Fibroblast of mammary gland (primary cell): ENCODE measurements around the gene CEBPE.
A peak's percentile ranks its signal among the peaks of the same experiment; 100 is the strongest.
"Not testable (repeated sequence)": the region's sequence is repeated elsewhere in the genome, so short reads cannot be mapped to it uniquely, and the experiment has no call there.

Experiments used
- DNase-seq: peaks from one replicate; pipeline ENCODE4 v3.0.0-alpha.2; 2010; ENCODE audit warnings: low read depth
- H3K4me3 ChIP-seq: 2 replicates; pipeline ENCODE4 v1.5.1; 2011; ENCODE audit warnings: low read depth, mild to moderate bottlenecking, low read length, moderate library complexity; ENCODE audit not compliant: control insufficient read depth
- TF ChIP-seq, protein P1 (sequence below): conservative IDR thresholded peaks from 2 replicates; pipeline ENCODE4 v1.5.1; 2011; ENCODE audit warnings: low read depth, low read length, inconsistent platforms; ENCODE audit not compliant: control insufficient read depth, insufficient read depth

The CEBPE gene

DNA sequence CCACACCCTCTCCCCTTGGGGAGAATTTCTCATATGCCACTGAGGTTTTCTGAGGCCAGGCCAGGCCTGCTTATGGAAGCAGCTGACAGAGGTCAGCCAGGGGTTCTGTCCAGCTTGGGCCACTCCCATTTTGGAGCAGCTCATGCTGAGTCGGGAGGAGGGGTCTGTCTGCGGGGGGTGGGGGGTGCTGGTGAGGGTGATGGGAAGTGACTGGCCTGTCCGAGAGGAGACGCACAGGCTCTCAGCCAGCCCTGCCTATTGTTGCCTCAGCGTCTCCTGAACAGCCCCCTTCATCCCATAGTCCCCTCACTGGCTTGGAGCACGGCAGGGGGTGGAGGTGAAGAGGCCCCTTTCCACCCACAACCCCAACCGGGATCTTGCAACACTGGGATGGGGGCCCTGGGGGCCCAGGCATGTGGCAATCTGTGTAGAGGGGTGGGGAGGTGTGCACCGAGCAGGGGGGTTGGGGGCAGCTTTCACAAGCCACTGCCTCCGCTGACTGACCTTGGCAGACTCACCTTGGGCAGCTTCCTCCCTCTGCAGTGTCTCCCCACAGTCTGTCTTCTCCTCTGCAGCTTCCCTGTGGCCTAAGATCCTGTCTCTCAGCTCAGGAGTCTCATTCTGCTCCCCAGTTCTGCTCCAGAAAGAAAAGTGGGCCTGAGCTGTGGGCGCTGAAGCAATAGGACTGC is 5.5 kb downstream of the CEBPE start:
- no peak overlapping the region for H3K4me3 ChIP-seq
- DNase-seq = peak; percentile 74
- TF ChIP-seq, protein P1, sequence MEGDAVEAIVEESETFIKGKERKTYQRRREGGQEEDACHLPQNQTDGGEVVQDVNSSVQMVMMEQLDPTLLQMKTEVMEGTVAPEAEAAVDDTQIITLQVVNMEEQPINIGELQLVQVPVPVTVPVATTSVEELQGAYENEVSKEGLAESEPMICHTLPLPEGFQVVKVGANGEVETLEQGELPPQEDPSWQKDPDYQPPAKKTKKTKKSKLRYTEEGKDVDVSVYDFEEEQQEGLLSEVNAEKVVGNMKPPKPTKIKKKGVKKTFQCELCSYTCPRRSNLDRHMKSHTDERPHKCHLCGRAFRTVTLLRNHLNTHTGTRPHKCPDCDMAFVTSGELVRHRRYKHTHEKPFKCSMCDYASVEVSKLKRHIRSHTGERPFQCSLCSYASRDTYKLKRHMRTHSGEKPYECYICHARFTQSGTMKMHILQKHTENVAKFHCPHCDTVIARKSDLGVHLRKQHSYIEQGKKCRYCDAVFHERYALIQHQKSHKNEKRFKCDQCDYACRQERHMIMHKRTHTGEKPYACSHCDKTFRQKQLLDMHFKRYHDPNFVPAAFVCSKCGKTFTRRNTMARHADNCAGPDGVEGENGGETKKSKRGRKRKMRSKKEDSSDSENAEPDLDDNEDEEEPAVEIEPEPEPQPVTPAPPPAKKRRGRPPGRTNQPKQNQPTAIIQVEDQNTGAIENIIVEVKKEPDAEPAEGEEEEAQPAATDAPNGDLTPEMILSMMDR = no peak

DNA sequence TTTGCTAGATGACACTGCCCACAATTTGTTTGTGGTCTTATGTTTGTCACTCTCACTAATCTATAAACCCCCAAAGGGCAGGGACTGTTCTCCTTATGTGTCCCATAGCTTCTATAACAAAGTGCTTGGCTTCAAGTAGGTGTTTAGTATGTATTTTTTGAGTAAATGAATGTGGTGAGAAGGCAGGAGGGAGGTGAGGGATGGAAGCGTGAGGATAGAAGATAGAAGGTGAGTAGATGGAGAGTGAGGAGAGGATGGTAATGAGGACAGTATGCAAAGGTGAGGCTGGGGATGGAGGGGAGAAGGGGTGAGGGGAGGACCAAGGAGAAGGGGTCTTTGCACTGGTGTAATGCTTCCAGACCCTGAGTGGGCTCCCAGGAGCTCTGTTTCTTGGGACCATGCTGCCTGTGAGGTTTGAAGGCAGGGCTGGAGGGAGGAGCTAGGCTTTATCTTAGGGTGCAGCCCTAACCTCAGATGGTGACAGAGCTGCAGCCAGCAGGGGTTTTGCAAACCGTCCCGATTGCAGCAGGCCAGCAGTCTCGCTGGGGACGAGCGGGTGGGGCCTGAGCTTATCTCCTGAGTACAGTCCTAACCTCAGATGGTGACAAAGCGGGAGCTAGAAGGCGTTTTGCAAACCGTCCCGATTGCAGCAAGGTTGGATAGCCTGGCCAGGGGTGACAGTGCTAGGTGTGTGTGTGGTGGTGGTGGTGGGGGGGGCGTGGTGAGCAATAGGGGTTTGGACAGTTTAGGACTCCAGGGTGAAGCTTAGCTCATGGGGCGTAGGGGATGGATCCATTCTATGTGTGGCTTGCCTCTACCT is 6.5 kb downstream of the CEBPE start:
- no peak for DNase-seq
- TF ChIP-seq, protein P1 = no peak

DNA sequence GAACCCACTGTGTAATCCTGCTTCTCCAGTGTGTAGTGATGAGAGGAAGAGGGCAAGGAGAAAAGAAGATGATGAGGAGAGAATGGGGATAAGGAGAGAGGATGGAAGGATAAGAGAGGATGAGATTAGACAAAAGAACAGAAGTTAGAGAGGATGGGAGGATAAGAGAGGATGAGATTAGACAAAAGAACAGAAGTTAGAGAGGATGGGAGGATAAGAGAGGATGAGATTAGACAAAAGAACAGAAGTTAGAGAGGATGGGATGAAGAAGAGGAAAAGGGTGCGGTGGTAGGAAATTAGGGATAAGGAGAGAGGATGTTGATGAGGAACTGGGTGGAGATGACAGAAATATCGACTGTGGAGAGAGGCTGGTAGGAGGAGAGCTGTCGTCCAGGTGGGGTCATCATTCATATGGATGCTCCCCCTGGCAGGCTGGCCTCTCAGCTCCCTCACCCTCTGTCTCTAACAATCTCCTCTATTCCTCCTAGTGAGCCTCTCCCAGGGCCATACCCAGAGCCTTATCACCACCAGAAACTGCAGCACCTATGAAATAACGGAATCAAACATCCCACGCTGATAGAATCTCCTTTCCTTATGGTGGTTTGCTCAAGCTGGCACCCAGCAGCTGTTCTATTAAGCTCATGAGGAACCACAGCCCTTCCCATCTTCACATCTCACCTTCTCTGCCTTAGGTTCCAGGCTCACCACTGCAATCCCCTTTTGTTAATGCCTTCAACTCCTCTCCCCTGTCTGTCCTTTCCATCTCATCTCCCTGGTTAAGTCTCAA is 8.3 kb downstream of the CEBPE start:
- no peak for DNase-seq
- H3K4me3 ChIP-seq = no peak overlapping the region
- TF ChIP-seq, protein P1 = no peak

More for the DNA sequence above, 6.5 kb downstream of the CEBPE start:
- no peak overlapping the region for H3K4me3 ChIP-seq

DNA sequence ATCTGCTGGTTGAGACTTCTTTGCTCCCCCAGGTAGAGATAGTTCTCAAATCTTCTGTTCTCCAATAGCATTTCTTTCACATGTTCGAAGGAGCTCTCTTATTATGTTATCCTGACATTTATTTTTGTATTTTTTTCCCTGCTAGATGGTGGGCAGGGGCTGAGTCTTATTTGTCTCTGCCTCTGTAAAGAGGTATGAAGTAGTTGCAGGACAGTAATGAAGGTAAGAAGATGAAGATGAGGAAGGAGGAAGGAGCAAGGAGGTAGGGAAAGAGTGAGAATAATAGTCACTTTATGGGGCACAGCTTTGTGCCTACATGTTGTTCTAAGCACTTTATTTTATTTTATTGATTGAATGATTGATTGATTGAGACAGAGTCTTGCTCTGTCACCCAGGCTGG is 9.3 kb downstream of the CEBPE start:
- no peak for DNase-seq
- H3K4me3 ChIP-seq = no peak overlapping the region
- TF ChIP-seq, protein P1 = no peak

DNA sequence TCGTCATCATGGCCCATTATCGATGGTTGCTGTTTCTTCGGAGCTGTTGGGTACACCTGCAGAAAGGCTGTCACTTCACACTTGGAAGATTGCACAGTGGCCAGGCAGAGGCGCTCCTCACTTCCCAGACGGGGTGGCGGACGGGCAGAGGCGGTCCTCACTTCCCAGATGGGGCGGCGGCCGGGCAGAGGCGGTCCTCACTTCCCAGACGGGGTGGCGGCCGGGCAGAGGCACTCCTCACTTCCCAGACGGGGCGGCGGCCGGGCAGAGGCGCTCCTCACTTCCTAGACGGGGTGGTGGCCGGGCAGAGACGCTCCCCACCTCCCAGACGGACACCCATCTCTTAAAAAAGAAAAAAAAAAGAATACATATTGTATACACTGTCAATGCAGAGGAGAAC is 10.9 kb downstream of the CEBPE start:
- not testable (repeated sequence) for H3K4me3 ChIP-seq, DNase-seq

DNA sequence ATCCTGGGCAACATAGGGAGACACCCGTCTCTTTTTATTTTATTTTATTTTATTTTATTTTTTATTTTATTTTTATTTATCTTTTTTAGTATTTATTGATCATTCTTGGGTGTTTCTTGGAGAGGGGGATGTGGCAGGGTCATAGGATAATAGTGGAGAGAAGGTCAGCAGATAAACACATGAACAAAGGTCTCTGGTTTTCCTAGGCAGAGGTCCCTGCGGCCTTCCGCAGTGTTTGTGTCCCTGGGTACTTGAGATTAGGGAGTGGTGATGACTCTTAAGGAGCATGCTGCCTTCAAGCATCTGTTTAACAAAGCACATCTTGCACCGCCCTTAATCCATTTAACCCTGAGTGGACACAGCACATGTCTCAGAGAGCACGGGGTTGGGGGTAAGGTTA is 11.4 kb downstream of the CEBPE start:
- H3K4me3 ChIP-seq, DNase-seq: not testable (repeated sequence)

DNA sequence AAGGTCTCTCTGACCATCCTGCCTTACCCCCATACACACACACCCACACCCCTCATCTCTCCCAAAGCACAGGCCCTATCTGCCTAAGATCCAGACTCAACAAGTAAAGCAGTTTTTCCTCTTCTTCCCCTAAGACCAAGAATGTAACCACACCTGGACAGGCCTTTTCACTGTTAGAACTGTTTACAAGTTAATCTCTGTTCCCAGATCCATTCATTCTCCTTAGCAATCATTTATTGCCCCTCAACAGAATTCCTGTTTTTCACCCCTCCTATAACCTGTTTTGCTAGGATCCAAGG is 12.4 kb downstream of the CEBPE start:
- H3K4me3 ChIP-seq = no peak overlapping the region
- TF ChIP-seq, protein P1 = no peak
- DNase-seq = no peak
